HL-60 (cell line): ENCODE results near the gene EPN1.

Source experiments
- DNase-seq, 2 experiments: peaks; one replicate each; pipeline ENCODE4 v3.0.0-alpha.2; 2010 to 2020; ENCODE audit warnings: low read depth in 1 of 2, low spot score in 1 of 2
- H3K27ac ChIP-seq: fragments of 250-450 bp; sonication (Bioruptor Pico); replicated peaks from 2 replicates; pipeline ENCODE4 v1.5.1; 2020; ENCODE audit warnings: mild to moderate bottlenecking, moderate library complexity
- H3K27me3 ChIP-seq: fragments of 250-450 bp; sonication (Bioruptor Pico); 2 replicates; pipeline ENCODE4 v1.5.1; 2021; ENCODE audit warnings: mild to moderate bottlenecking, moderate library complexity; ENCODE audit not compliant: insufficient read depth, poor library complexity, severe bottlenecking
- H3K4me3 ChIP-seq: replicated peaks from 2 replicates; pipeline ENCODE4 v1.5.1; 2011; ENCODE audit warnings: mild to moderate bottlenecking, control low read depth, low read length; ENCODE audit not compliant: insufficient read depth
- GABPA ChIP-seq: IDR thresholded peaks from 2 replicates; pipeline ENCODE4 v1.6.1; 2012; ENCODE audit warnings: low read depth
- POLR2AphosphoS5 ChIP-seq: IDR thresholded peaks from 2 replicates; pipeline ENCODE4 v1.6.1; 2012; ENCODE audit warnings: low read depth
- SPI1 ChIP-seq: IDR thresholded peaks from 2 replicates; pipeline ENCODE4 v1.6.1; 2012; ENCODE audit warnings: low read depth, mild to moderate bottlenecking, borderline replicate concordance
- TF ChIP-seq, protein P1 (sequence below): IDR thresholded peaks from 2 replicates; pipeline ENCODE4 v1.6.1; 2012; ENCODE audit warnings: low read depth; ENCODE audit not compliant: insufficient replicate concordance
- TF ChIP-seq, protein P2 (sequence below): IDR thresholded peaks from one replicate; pipeline ENCODE4 v1.5.1; 2011; ENCODE audit warnings: low read length, control low read depth, inconsistent platforms; ENCODE audit not compliant: insufficient read depth

EPN1 gene

DNA sequence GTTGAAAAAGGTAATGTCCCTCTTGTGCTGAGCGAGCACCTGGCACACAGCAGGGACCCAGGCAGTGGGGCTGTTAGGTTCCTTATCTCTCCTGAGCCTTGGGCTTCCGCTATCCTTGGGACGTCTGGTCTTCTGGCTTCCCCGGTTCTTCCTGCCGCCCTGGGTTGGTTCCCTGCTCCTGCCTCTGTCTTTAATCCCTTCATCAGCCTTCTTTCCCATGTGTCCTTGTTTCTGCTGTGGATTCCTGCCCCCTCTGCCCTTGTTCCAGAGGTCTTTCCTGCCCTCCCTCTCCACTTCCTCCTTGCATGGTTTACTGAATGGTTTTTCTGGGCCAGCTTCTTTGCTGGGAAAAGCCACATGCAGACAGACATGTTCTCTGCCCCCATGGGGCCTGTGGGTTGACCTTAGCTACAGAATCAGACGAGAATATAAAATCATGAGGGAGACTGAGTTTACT lies 2.6 kb downstream of the EPN1 start:
- no peaks in the 10 kb centered on the region for H3K27me3 ChIP-seq
- peak overlapping the region; percentile 15 for H3K4me3 ChIP-seq
- peak in 1 of 2 experiments; percentile 34 for DNase-seq
- TF ChIP-seq SPI1 = peak; percentile 62; the same call in 1 of the 2 replicates
- TF ChIP-seq GABPA = no peak
- peak overlapping the region; percentile 71 for H3K27ac ChIP-seq

GRCh38 chr19:55678121-55678671 lies 3.2 kb downstream of the EPN1 start:
- Histone ChIP-seq H3K27ac (peak overlapping the region; percentile 71), H3K27me3 (no peaks in the 10 kb centered on the region)

GRCh38 chr19:55679343-55680257 lies 4.6 kb downstream of the EPN1 start:
- TF ChIP-seq GABPA = no peak
- TF ChIP-seq, protein P1, sequence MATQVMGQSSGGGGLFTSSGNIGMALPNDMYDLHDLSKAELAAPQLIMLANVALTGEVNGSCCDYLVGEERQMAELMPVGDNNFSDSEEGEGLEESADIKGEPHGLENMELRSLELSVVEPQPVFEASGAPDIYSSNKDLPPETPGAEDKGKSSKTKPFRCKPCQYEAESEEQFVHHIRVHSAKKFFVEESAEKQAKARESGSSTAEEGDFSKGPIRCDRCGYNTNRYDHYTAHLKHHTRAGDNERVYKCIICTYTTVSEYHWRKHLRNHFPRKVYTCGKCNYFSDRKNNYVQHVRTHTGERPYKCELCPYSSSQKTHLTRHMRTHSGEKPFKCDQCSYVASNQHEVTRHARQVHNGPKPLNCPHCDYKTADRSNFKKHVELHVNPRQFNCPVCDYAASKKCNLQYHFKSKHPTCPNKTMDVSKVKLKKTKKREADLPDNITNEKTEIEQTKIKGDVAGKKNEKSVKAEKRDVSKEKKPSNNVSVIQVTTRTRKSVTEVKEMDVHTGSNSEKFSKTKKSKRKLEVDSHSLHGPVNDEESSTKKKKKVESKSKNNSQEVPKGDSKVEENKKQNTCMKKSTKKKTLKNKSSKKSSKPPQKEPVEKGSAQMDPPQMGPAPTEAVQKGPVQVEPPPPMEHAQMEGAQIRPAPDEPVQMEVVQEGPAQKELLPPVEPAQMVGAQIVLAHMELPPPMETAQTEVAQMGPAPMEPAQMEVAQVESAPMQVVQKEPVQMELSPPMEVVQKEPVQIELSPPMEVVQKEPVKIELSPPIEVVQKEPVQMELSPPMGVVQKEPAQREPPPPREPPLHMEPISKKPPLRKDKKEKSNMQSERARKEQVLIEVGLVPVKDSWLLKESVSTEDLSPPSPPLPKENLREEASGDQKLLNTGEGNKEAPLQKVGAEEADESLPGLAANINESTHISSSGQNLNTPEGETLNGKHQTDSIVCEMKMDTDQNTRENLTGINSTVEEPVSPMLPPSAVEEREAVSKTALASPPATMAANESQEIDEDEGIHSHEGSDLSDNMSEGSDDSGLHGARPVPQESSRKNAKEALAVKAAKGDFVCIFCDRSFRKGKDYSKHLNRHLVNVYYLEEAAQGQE = no peak
- TF ChIP-seq, protein P2, sequence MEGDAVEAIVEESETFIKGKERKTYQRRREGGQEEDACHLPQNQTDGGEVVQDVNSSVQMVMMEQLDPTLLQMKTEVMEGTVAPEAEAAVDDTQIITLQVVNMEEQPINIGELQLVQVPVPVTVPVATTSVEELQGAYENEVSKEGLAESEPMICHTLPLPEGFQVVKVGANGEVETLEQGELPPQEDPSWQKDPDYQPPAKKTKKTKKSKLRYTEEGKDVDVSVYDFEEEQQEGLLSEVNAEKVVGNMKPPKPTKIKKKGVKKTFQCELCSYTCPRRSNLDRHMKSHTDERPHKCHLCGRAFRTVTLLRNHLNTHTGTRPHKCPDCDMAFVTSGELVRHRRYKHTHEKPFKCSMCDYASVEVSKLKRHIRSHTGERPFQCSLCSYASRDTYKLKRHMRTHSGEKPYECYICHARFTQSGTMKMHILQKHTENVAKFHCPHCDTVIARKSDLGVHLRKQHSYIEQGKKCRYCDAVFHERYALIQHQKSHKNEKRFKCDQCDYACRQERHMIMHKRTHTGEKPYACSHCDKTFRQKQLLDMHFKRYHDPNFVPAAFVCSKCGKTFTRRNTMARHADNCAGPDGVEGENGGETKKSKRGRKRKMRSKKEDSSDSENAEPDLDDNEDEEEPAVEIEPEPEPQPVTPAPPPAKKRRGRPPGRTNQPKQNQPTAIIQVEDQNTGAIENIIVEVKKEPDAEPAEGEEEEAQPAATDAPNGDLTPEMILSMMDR = no peak
- TF ChIP-seq SPI1 = no peak
- TF ChIP-seq POLR2AphosphoS5 = no peak
- H3K27me3 ChIP-seq = no peaks in the 10 kb centered on the region
- no peak overlapping the region for H3K27ac ChIP-seq
- H3K4me3 ChIP-seq = no peak overlapping the region
- DNase-seq = no peak

More at GRCh38 chr19:55678121-55678671, 3.2 kb downstream of the EPN1 start:
- TF ChIP-seq POLR2AphosphoS5 (peak; percentile 38; the same call in 1 of the 2 replicates), GABPA (no peak), SPI1 (peak; percentile 76)
- TF ChIP-seq, protein P1 = no peak
- TF ChIP-seq, protein P2 = no peak
- peak; percentile 75 to 85 for DNase-seq
- peak overlapping the region; percentile 15; the same call in 1 of the 2 replicates for H3K4me3 ChIP-seq
